GM12891 (cell line): Measurements from ENCODE around the gene TMC7.

Source experiments
- DNase-seq: peaks from one replicate; pipeline ENCODE4 v3.0.0; 2011; ENCODE audit warnings: low spot score; ENCODE audit not compliant: insufficient read length
- FAIRE-seq: peaks from 2 replicates; lab custom pipeline; 2011; peaks lifted over from hg19 to GRCh38; lab: Jason Lieb, UNC
- PAX5 ChIP-seq: IDR thresholded peaks from 2 replicates; pipeline ENCODE4 v1.6.1; 2011; ENCODE audit warnings: low read length, moderate library complexity, mild to moderate bottlenecking; ENCODE audit not compliant: insufficient read depth, severe bottlenecking
- POLR2A ChIP-seq: IDR thresholded peaks from 2 replicates; pipeline ENCODE4 v1.6.1; 2011; ENCODE audit warnings: low read depth, low read length, control low read depth
- POLR2AphosphoS5 ChIP-seq: IDR thresholded peaks from 2 replicates; pipeline ENCODE4 v1.6.1; 2011; ENCODE audit warnings: low read depth, low read length, control low read depth
- POU2F2 ChIP-seq: IDR thresholded peaks from 2 replicates; pipeline ENCODE4 v1.6.1; 2011; ENCODE audit warnings: low read depth, mild to moderate bottlenecking, control low read depth, low read length, moderate library complexity
- SPI1 ChIP-seq: IDR thresholded peaks from 2 replicates; pipeline ENCODE4 v1.6.1; 2011; ENCODE audit warnings: low read depth, low read length, control low read depth
- TAF1 ChIP-seq: IDR thresholded peaks from 2 replicates; pipeline ENCODE4 v1.6.1; 2011; ENCODE audit warnings: low read depth, low read length, control low read depth

Gene TMC7

GRCh38 chr16:19095654-19096053, 111.9 kb downstream of the TMC7 start:
- no peak for FAIRE-seq
- no peak for DNase-seq
- TF ChIP-seq POLR2A (no peak), SPI1 (peak; percentile 94)

GRCh38 chr16:19098173-19098572, 114.4 kb downstream of the TMC7 start:
- FAIRE-seq (no peak), DNase-seq (no peak)
- no peak for TF ChIP-seq TAF1
- TF ChIP-seq POLR2AphosphoS5, result no peak
- no peak for TF ChIP-seq PAX5
- TF ChIP-seq POU2F2, result no peak
- no peak for TF ChIP-seq POLR2A
- TF ChIP-seq SPI1, result no peak

- TF ChIP-seq PAX5, result no peak
- TF ChIP-seq POLR2AphosphoS5, result no peak
- FAIRE-seq (no peak), DNase-seq (no peak)
Measured at GRCh38 chr16:19102187-19102872, 118.6 kb downstream of the TMC7 start.

- no peak for DNase-seq
- no peak for FAIRE-seq
- TF ChIP-seq POLR2AphosphoS5, result no peak
- no peak for TF ChIP-seq POU2F2
- no peak for TF ChIP-seq TAF1
- TF ChIP-seq POLR2A, result no peak
- no peak for TF ChIP-seq SPI1
- no peak for TF ChIP-seq PAX5
Measured at GRCh38 chr16:19104607-19105006, 120.9 kb downstream of the TMC7 start.

GRCh38 chr16:19105131-19105530, 121.4 kb downstream of the TMC7 start:
- TF ChIP-seq POLR2A, result no peak
- no peak for TF ChIP-seq TAF1
- TF ChIP-seq POU2F2, result no peak
- TF ChIP-seq POLR2AphosphoS5, result no peak
- no peak for TF ChIP-seq PAX5
- no peak for TF ChIP-seq SPI1
- DNase-seq (no peak), FAIRE-seq (no peak)

- TF ChIP-seq POLR2A, result no peak
- DNase-seq, result no peak
- no peak for FAIRE-seq
Measured at GRCh38 chr16:19105891-19106624, 122.3 kb downstream of the TMC7 start.

- FAIRE-seq (no peak), DNase-seq (no peak)
- TF ChIP-seq TAF1, result no peak
- TF ChIP-seq SPI1, result no peak
- TF ChIP-seq POLR2A, result no peak
- TF ChIP-seq POLR2AphosphoS5, result no peak
- TF ChIP-seq PAX5, result no peak
- TF ChIP-seq POU2F2, result no peak
Measured at GRCh38 chr16:19106625-19107020, 122.9 kb downstream of the TMC7 start.

GRCh38 chr16:19108409-19109287, 124.9 kb downstream of the TMC7 start:
- TF ChIP-seq POLR2A (no peak), PAX5 (no peak), SPI1 (no peak), POLR2AphosphoS5 (no peak), TAF1 (no peak), POU2F2 (no peak)
- FAIRE-seq (no peak), DNase-seq (no peak)

- TF ChIP-seq TAF1 (no peak), PAX5 (no peak), POLR2AphosphoS5 (no peak), SPI1 (no peak), POU2F2 (no peak), POLR2A (no peak)
- FAIRE-seq, result no peak
- DNase-seq, result no peak
Measured at GRCh38 chr16:19109288-19109664, 125.5 kb downstream of the TMC7 start.
